Esophagus muscularis mucosa (tissue), 4 donors: ENCODE measurements around the gene GHR.

Experiments used
- CTCF ChIP-seq, 3 experiments: fragments of 200-600 bp in 2 of 3; fragments of 450-650 bp in 1 of 3; sonication (generic) in 2 of 3; IDR thresholded peaks; one replicate each; pipeline ENCODE4 v1.5.1; 2017 to 2019; ENCODE audit warnings: antibody characterized with exemption in 3 of 3, mild to moderate bottlenecking in 2 of 3, moderate library complexity in 1 of 3
- EP300 ChIP-seq: sonication (generic); formaldehyde crosslinking; IDR thresholded peaks from one replicate; pipeline ENCODE4 v1.6.1; 2017; ENCODE audit warnings: antibody characterized with exemption
- POLR2A ChIP-seq: fragments of 450-650 bp; IDR thresholded peaks from one replicate; pipeline ENCODE4 v1.6.1; 2017; ENCODE audit warnings: antibody characterized with exemption, moderate library complexity, mild to moderate bottlenecking, low read depth
- POLR2AphosphoS5 ChIP-seq, 2 donors: sonication (generic); formaldehyde crosslinking; IDR thresholded peaks; one replicate each; pipeline ENCODE4 v1.6.1; 2017; ENCODE audit warnings: antibody characterized with exemption in 2 of 2

- no peak for TF ChIP-seq CTCF (IDR thresholded peaks at IDR 0.05)
- TF ChIP-seq POLR2A, result no peak
- TF ChIP-seq POLR2AphosphoS5 (IDR thresholded peaks at IDR 0.05), result no peak
- TF ChIP-seq EP300, result no peak
Observed at GRCh38 chr5:42499016-42499415, 75.8 kb downstream of the GHR start.
